Keratinocyte (primary cell): ENCODE measurements around the gene ABCA10. TPM values are rescaled to one million over a fixed set of nuclear protein-coding genes. Genes with fewer than 3 reads are reported as not detected.

Experiments
- DNase-seq: peaks from one replicate; pipeline ENCODE4 v3.0.0-alpha.2; 2011; ENCODE audit warnings: low read depth, missing footprints, low spot score
- FAIRE-seq: peaks from 2 replicates; lab custom pipeline; 2011; peaks lifted over from hg19 to GRCh38; lab: Jason Lieb, UNC
- H2AFZ ChIP-seq: 2 replicates; pipeline ENCODE4 v1.6.0; 2012; ENCODE audit warnings: low read length, control low read depth, inconsistent platforms; ENCODE audit not compliant: control insufficient read depth
- H3K27ac ChIP-seq: 2 replicates; pipeline ENCODE4 v1.5.1; 2011; ENCODE audit warnings: low read length; ENCODE audit not compliant: control insufficient read depth, insufficient read depth
- H3K27me3 ChIP-seq: 3 replicates; pipeline ENCODE4 v1.6.0; 2011; ENCODE audit warnings: low read length; ENCODE audit not compliant: control insufficient read depth, insufficient read depth; ENCODE audit errors: extremely low read depth
- H3K36me3 ChIP-seq, 2 experiments: 2 replicates in 1 of 2; 3 replicates in 1 of 2; pipeline ENCODE4 v1.5.1; 2011; ENCODE audit warnings: low read length in 2 of 2, mild to moderate bottlenecking in 1 of 2; ENCODE audit not compliant: control insufficient read depth in 2 of 2, insufficient read depth in 2 of 2; ENCODE audit errors: extremely low read depth in 1 of 2
- H3K4me1 ChIP-seq: 3 replicates; pipeline ENCODE4 v1.5.1; 2011; ENCODE audit warnings: low read length; ENCODE audit not compliant: control insufficient read depth, insufficient read depth; ENCODE audit errors: extremely low read depth
- H3K4me2 ChIP-seq: 3 replicates; pipeline ENCODE4 v1.6.0; 2011; ENCODE audit warnings: low read depth, low read length; ENCODE audit not compliant: control insufficient read depth, insufficient read depth; ENCODE audit errors: extremely low read depth
- H3K4me3 ChIP-seq, 3 experiments: fragments of 200-600 bp in 1 of 3; sonication (generic) in 1 of 3; 2 replicates in 2 of 3; 3 replicates in 1 of 3; pipeline ENCODE4 v1.5.1; 2011 to 2016; ENCODE audit warnings: low read length in 3 of 3, mild to moderate bottlenecking in 3 of 3, control low read depth in 2 of 3, inconsistent platforms in 1 of 3, low read depth in 1 of 3, mixed read lengths in 1 of 3, mixed run types in 1 of 3, moderate library complexity in 1 of 3; ENCODE audit not compliant: control insufficient read depth in 2 of 3, insufficient read depth in 2 of 3; ENCODE audit errors: extremely low read depth in 1 of 3
- H3K79me2 ChIP-seq: 2 replicates; pipeline ENCODE4 v1.6.0; 2012; ENCODE audit warnings: low read length; ENCODE audit not compliant: control insufficient read depth, insufficient read depth
- H3K9ac ChIP-seq: 3 replicates; pipeline ENCODE4 v1.6.0; 2011; ENCODE audit warnings: low read length; ENCODE audit not compliant: control insufficient read depth, insufficient read depth; ENCODE audit errors: extremely low read depth
- H3K9me1 ChIP-seq: 3 replicates; pipeline ENCODE4 v1.6.0; 2011; ENCODE audit warnings: low read length; ENCODE audit not compliant: control insufficient read depth, insufficient read depth; ENCODE audit errors: extremely low read depth
- H3K9me3 ChIP-seq: 2 replicates; pipeline ENCODE4 v1.5.1; 2012; ENCODE audit warnings: low read depth, low read length; ENCODE audit not compliant: control insufficient read depth
- H4K20me1 ChIP-seq: 3 replicates; pipeline ENCODE4 v1.6.0; 2011; ENCODE audit warnings: low read length; ENCODE audit not compliant: control insufficient read depth, insufficient read depth; ENCODE audit errors: extremely low read depth
- EZH2 ChIP-seq: IDR thresholded peaks from one replicate; pipeline ENCODE4 v1.6.1; 2012; ENCODE audit warnings: inconsistent platforms, mild to moderate bottlenecking, low read length, moderate library complexity
- dilution Hi-C: fragments of 300-500 bp; cut with MboI; formaldehyde crosslinking; loops from one replicate; pipeline ENCODE4 v1.7.0; 2020; ENCODE audit warnings: low sequenced_read_pairs; ENCODE audit not compliant: extremely low pct_ligation_motif_present
- polyA plus RNA-seq, 5 experiments: library from polyadenylated mRNA; depleted of rRNA in 3 of 5; stranded (reverse) in 3 of 5; stranded (forward) in 1 of 5; unstranded in 1 of 5; fragments of >200 nt; gene quantifications; 1 replicate in 1 of 5; 2 replicates in 3 of 5; 3 replicates in 1 of 5; pipeline versions ENCODE4 v1.2.1 to v1.2.3, GENCODE V29; 2011 to 2012; ENCODE audit warnings: missing spikeins in 2 of 5, low read depth in 1 of 5, low replicate concordance in 1 of 5
- TF ChIP-seq, protein P1 (sequence below), 3 experiments: IDR thresholded peaks in 1 of 3; conservative IDR thresholded peaks in 1 of 3; optimal IDR thresholded peaks in 1 of 3; 2 replicates in 2 of 3; 3 replicates in 1 of 3; pipeline versions ENCODE3 to v1.5.1; 2011; ENCODE audit warnings: low read length in 3 of 3, mild to moderate bottlenecking in 3 of 3, moderate library complexity in 2 of 3, control low read depth in 1 of 3, inconsistent platforms in 1 of 3; ENCODE audit not compliant: insufficient read depth in 2 of 3; ENCODE audit errors: extremely low read depth in 1 of 3

ABCA10 gene
- polyA plus RNA-seq, 1 donor (not counting 4 experiments of a cell fraction or from before 2014, with no cell fraction given): 0.46 TPM

- DNase-seq (no peak), FAIRE-seq (no peak)
- dilution Hi-C loops: no loop called here
- Histone ChIP-seq H3K36me3 (no peaks in the 10 kb centered on the region), H3K9me1 (no peaks in the 10 kb centered on the region), H3K9ac (no peak overlapping the region), H3K79me2 (no peaks in the 10 kb centered on the region), H3K9me3 (no peaks in the 10 kb centered on the region), H3K4me2 (no peak overlapping the region), H2AFZ (no peak overlapping the region), H3K27ac (no peak overlapping the region), H3K4me3 (no peak overlapping the region), H4K20me1 (no peaks in the 10 kb centered on the region), H3K4me1 (no peaks in the 10 kb centered on the region), H3K27me3 (no peaks in the 10 kb centered on the region)
- no peak for TF ChIP-seq EZH2
These were observed 97.9 kb downstream of the ABCA10 start for GRCh38 chr17:69130627-69131296.

- DNase-seq (no peak), FAIRE-seq (no peak)
- no peaks in the 10 kb centered on the region for H3K9me3 ChIP-seq
- no peaks in the 10 kb centered on the region for H4K20me1 ChIP-seq
- no peak overlapping the region for H3K27ac ChIP-seq
- no peak overlapping the region for H3K9ac ChIP-seq
- H3K4me3 ChIP-seq: no peak overlapping the region
- H3K36me3 ChIP-seq: no peaks in the 10 kb centered on the region
- H3K79me2 ChIP-seq: no peaks in the 10 kb centered on the region
- no peaks in the 10 kb centered on the region for H3K27me3 ChIP-seq
- no peaks in the 10 kb centered on the region for H3K4me1 ChIP-seq
- dilution Hi-C loops: no loop called here
- no peak for TF ChIP-seq EZH2
- TF ChIP-seq, protein P1, sequence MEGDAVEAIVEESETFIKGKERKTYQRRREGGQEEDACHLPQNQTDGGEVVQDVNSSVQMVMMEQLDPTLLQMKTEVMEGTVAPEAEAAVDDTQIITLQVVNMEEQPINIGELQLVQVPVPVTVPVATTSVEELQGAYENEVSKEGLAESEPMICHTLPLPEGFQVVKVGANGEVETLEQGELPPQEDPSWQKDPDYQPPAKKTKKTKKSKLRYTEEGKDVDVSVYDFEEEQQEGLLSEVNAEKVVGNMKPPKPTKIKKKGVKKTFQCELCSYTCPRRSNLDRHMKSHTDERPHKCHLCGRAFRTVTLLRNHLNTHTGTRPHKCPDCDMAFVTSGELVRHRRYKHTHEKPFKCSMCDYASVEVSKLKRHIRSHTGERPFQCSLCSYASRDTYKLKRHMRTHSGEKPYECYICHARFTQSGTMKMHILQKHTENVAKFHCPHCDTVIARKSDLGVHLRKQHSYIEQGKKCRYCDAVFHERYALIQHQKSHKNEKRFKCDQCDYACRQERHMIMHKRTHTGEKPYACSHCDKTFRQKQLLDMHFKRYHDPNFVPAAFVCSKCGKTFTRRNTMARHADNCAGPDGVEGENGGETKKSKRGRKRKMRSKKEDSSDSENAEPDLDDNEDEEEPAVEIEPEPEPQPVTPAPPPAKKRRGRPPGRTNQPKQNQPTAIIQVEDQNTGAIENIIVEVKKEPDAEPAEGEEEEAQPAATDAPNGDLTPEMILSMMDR (optimal IDR thresholded peaks at IDR 0.05 in 1 of 3, IDR thresholded peaks at IDR 0.05 in 1 of 3, conservative IDR thresholded peaks at IDR 0.05 in 1 of 3; ENCODE audit: extremely low read depth in 1 of 3, insufficient read depth in 2 of 3, low read length in 3 of 3): no peak
- no peak overlapping the region for H2AFZ ChIP-seq
- H3K4me2 ChIP-seq: no peak overlapping the region
- no peaks in the 10 kb centered on the region for H3K9me1 ChIP-seq
These were observed 105.0 kb downstream of the ABCA10 start for GRCh38 chr17:69123626-69124025.

GRCh38 chr17:69122065-69122464 is 106.6 kb downstream of the ABCA10 start:
- Histone ChIP-seq H3K36me3 (no peaks in the 10 kb centered on the region), H3K4me1 (no peaks in the 10 kb centered on the region), H3K4me2 (no peak overlapping the region), H3K9ac (no peak overlapping the region), H3K27me3 (no peaks in the 10 kb centered on the region), H3K27ac (no peak overlapping the region), H3K9me3 (no peaks in the 10 kb centered on the region), H3K79me2 (no peaks in the 10 kb centered on the region), H2AFZ (no peak overlapping the region), H3K4me3 (no peak overlapping the region), H3K9me1 (no peaks in the 10 kb centered on the region), H4K20me1 (no peaks in the 10 kb centered on the region)
- dilution Hi-C loops: no loop called here
- no peak for TF ChIP-seq EZH2
- TF ChIP-seq, protein P1 (optimal IDR thresholded peaks at IDR 0.05 in 1 of 3, IDR thresholded peaks at IDR 0.05 in 1 of 3, conservative IDR thresholded peaks at IDR 0.05 in 1 of 3; ENCODE audit: extremely low read depth in 1 of 3, insufficient read depth in 2 of 3, low read length in 3 of 3): no peak
- no peak for DNase-seq
- no peak for FAIRE-seq
